NCI-H526 (cell line): Measurements from ENCODE around the gene CCBE1.

Experiments used
- DNase-seq, 2 experiments: peaks; one replicate each; lab custom pipeline; 2025; lab: John Stamatoyannopoulos, UW

The CCBE1 gene

DNA sequence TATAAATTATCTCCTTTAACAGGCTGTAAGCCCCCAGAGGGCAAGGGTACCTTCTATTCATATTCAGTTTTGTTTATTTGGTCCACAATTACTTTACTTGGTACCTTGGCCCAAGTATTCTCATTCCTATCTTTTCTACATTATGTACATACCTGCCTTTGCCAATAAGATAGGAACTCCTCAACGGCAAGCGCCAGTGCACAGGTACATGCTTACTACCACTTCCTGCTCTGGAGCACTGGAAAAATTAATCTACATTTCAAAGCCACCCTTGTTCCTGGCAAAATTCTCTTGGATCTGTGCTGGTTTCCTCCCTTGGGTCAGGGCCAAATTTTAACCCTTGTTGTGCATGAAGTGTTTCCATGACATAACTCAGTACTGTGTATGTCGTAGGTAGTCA, 303.8 kb downstream of the CCBE1 start:
- DNase-seq, result no peak

DNA sequence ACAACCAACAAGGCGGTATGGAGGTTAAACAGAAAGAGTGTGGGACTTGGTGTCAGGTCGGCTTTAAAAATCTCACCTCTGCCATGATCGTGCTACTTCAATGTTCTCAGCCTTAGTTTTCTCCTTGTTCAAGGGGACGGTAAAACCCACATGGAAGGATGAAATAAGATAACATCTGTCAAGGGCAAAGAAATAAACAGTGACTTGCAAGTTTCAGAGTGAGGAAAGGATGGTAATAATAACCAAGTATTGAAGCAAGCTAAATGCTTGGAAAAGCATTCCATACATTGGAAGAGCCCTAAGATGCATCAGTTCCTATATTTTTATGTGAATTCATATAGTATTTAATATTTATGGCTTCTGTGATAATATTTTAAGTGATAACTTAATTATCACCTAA, 308.4 kb downstream of the CCBE1 start:
- DNase-seq, result no peak

DNA sequence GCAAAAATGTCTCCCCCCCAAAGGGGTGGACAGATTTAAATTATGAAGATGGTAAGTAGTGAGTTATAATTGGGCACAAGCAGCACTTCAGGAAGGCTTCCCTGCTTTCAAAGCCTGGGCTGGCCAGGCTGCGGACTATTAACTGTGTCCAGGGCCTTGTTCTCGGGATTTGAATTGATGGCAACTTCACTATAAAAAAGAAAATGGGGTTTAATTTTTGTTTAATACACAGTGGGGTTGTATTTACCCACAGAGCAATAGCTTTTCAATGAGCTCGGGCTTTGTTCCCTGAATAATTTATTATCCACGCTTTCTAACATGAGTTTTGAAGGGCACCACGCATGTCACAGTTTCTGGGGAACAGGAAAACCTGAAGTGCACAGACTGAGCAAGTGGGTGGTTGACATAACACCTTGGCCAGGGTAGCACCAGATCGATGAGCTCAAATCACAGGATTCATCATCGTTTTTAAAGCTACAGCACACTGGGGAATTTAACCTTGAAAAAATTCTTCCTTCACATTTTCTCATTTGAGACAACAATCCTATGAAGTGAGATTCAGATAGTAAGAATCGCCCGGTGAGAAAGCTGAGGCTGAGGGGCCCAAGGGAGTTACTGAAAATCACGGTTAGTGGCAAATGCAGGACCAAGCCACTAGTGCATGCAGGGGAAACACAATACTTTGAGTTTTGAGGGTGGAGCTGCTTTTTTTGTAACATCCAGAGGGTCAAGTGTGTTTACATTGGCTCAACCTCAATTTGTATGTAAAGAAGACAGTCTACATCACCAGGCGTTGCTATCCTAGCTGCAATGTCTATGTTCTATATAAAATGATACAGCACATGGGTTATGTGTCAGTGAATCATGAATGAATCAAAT, 309.3 kb downstream of the CCBE1 start:
- DNase-seq, result no peak

DNA sequence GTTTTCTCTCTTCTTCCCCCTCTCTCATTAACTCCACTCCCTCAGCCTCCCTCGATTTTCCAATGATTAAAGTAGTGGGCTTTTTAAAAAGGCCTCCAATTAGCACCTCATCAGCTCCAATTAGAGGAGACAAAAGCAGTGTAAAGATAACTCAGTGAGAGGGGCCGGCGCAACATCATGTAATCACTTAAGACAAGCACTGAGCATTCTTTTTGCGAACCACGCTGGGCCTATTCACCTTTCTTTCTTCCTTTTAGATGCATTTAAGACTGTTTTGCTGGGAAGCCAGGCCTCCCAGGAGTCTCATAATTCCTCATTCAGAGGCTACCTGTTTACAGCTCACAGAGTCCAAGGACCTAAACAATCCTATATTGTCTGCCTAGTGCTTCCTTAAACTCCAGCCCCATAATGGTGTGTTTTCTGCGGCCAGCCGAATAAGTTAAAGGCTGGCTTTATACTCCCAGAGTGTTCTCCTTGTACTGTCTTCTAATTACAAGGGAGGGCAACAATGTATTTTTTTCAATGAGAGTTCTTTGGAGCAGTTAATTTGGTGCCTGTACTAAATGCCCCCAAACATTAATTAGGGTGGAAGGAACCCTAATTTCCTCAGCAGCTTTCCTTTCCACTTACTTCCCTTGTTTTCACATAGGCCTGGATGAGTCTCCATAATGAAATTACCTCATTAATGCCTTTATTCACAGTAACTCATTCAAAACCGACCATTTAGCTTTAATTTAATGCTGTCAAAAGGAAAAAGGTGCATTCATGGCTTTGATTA, 310.1 kb downstream of the CCBE1 start:
- no peak for DNase-seq

DNA sequence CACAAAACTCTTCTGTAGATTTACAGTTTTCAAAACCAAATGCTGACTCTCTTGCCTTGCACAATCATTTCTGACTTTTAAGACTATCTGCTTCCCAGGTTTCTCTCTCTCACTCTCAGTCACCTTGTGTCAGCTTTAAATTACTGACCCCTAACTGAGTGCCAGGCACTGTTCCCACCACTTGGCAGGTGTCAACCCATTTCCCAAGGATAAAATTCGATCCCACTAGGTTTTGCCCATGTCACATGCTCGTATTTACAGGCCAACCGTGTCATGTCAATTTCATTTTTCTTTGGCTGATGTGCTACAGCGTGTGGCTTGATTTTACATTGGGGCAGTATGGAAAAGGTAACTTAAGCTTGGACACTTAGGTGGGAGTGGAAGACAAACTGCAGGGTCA, 312.0 kb downstream of the CCBE1 start:
- no peak for DNase-seq

DNA sequence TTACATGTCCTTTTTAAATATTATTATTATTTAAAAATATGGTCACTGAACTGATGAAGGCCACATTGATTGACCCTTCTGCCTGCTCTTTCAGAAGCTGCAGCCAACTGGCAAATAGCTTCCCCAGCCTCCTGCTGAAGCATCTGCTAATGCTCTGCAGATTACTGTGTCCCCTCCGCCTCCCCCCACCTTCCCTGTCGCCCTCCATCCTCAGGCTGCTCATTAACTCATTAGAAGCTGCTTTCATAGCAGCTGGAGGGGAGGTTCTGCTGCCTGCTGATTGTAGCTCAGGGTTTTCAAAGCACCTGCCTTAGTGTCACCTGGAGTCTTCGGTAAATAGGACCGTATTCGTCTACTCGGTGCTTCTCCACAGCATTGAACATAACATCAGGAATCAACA, 313.4 kb downstream of the CCBE1 start:
- no peak for DNase-seq

DNA sequence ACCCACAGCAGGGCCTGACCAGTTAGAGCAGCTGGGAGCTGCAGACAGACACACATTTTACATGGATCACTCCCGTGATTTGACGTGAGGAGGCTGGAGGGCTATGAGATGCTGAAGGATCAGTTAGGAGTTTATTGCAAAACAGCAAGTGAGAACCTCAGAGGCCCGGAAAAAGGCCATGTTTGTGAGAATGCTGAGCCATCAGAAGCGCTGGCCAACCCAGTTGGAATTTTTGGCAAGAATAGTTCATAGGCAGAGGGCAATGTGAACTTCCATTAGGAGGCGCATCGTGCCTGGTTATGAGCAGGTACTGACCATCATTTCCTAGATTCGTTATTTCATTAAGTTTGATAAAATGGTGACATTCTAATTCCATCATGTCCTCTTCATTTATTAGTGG, 314.8 kb downstream of the CCBE1 start:
- DNase-seq, result no peak

DNA sequence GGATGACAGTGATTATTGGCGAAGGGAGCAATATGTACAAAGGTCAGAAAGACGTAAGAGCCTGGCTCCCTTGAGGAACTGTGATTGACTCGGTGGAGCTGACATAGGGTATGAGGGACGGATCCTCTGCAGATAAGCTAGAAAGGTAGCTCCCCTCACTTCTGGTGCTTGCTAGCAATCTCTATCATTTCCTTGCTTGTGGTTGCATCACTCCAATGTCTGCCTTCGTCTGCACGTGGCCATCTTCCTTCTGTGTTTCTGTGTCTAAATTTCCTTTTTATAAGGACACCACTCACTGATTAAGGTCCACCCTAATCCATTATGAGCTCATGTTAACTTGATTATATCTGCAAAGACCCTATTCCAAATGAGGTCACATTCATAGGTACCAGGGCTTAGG, 315.3 kb downstream of the CCBE1 start:
- DNase-seq, result no peak
